ENCODE results near the gene ADM.

- TF ChIP-seq SRF (IDR thresholded peaks at IDR 0.05; ENCODE audit: low read depth) (no peak), CTCF (IDR thresholded peaks at IDR 0.05 in 2 of 3, conservative IDR thresholded peaks at IDR 0.05 in 1 of 3; ENCODE audit: borderline replicate concordance in 1 of 3, insufficient read depth in 1 of 3, low read depth in 2 of 3, low read length in 2 of 3) (no peak), EZH2 (IDR thresholded peaks at IDR 0.05) (no peak)
Observed at GRCh38 chr11:10351765-10352641, 47.1 kb downstream of the ADM start.
